Brain pericyte (primary cell): Measurements from ENCODE around the gene ZNF397.

Experiments
- DNase-seq: peaks from one replicate; pipeline ENCODE4 v3.0.0-alpha.2; 2012; ENCODE audit warnings: low read depth, low spot score

The ZNF397 gene

DNA sequence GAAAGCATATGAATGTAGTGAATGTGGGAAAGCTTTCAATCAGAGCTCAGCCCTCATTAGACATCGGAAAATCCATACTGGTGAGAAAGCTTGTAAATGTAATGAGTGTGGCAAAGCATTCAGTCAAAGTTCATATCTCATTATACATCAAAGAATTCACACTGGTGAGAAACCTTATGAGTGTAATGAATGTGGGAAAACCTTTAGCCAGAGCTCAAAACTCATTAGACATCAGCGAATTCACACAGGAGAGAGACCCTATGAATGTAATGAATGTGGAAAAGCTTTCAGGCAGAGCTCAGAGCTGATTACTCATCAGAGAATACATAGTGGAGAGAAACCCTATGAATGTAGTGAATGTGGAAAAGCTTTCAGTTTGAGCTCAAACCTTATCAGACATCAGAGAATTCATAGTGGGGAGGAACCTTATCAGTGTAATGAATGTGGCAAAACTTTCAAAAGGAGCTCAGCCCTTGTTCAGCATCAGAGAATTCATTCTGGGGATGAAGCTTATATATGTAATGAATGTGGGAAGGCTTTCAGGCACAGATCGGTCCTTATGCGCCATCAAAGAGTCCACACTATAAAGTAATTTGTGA, 5.0 kb downstream of the ZNF397 start:
- DNase-seq = no peak

GRCh38 chr18:35246831-35247230, 6.0 kb downstream of the ZNF397 start:
- no peak for DNase-seq

- no peak for DNase-seq
Observed at GRCh38 chr18:35247412-35248249, 6.8 kb downstream of the ZNF397 start.

- DNase-seq = no peak
Observed at GRCh38 chr18:35248429-35248828, 7.6 kb downstream of the ZNF397 start.

DNA sequence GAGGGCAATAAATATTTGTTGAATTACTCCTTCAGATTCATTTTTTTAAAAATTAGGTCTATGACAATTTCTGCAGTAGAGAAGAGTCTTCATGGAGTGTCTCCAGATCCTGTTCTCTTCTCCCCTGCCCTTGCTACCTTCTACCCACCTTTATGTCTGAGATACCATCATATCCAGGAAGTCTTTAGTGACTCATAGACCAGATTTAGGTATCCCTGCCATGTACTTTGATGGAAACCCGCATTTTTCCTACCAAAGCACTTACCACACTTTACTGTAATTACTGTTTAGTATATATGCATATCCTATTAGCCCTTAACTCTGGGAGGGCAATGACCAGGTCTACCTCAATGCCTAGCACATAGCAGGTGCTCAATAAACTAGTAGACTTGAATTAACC, 11.6 kb downstream of the ZNF397 start:
- no peak for DNase-seq

GRCh38 chr18:35253655-35254287, 12.9 kb downstream of the ZNF397 start:
- DNase-seq = no peak

GRCh38 chr18:35256947-35257346, 16.1 kb downstream of the ZNF397 start:
- DNase-seq = no peak

GRCh38 chr18:35264409-35264808, 23.6 kb downstream of the ZNF397 start:
- DNase-seq = no peak

DNA sequence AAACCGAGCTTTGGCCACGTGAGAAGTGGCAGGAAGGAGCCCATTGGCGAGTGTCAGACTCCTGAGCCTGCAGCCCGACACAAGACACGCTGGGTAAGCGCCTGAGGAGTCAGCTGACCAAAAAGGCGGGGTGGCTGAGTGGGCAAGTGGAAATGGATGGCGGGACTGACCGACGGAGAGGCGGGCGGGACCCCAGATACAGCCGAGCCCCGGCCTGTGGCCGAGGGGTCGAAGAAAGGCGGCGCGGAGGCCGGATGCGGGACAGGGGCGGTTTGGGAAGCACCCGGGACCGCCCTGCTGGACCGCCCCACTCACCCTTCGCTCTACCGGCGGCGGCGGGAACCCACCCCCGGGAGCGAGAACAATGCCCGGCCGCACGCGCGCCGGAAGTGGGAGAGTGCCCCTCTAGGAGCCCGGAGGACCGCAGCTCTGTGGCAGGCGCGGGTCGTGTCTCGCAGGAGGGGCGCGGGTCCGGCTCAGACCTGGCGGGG, 26.4 kb downstream of the ZNF397 start:
- DNase-seq = peak; percentile 16

- no peak for DNase-seq
Observed at GRCh38 chr18:35267809-35268208, 27.0 kb downstream of the ZNF397 start.

DNA sequence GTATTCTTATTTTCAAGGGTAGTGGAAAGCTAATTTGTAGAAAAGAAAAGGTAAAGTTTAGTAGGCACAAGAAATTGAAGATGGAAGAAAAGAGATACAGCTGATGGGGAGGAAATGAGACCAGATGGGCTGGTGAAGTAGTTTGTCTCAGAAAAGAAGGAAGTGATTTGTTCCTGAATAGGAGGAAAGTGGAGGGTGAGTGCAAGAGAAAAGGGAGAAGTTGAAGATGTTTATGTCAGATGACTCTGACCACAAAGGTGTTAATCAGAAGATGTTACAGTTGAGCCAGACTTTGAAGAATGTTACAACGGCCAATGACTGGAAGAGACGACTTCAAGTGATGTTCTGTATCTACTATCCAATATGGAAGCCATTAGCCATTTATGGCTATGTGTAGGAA, 28.0 kb downstream of the ZNF397 start:
- DNase-seq = no peak

DNA sequence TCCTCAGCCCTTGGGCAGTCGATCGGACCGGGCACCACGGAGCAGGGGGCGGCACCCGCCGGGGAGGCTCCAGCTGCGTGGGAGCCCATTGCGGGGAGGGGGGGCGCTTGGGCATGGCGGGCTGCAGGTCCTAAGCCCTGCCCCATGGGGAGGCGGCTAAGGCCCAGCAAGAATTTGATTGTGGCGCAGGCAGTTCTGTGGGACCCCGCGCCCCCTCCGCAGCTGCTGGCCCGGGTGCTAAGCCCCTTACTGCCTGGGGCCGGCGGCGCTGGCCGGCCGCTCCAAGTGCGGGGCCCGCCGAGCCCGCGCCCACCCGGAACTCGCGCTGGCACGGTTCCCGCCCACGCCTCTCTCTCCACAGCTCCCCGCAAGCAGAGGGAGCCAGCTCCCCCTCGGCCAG, 30.8 kb downstream of the ZNF397 start:
- no peak for DNase-seq

GRCh38 chr18:35276267-35276666, 35.4 kb downstream of the ZNF397 start:
- no peak for DNase-seq

DNA sequence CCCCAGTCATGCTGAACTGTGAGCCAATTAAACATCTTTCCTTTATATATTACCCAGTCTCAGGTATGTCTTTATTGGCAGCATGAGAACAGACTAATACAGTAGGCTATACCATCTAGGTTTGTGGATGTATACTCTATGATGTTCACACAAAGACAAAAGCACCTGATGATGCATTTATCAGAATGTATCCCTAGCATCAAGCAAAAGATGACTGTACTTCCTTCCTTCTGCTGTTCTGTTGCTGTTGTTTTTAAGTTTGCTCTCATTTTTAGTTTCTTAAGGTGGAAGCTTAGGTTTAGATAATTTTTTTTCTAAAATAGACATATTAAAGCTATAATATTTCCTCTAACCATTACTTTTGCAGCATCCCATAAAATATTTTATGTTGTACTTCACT, 36.8 kb downstream of the ZNF397 start:
- DNase-seq = no peak

GRCh38 chr18:35278085-35278484, 37.3 kb downstream of the ZNF397 start:
- no peak for DNase-seq

DNA sequence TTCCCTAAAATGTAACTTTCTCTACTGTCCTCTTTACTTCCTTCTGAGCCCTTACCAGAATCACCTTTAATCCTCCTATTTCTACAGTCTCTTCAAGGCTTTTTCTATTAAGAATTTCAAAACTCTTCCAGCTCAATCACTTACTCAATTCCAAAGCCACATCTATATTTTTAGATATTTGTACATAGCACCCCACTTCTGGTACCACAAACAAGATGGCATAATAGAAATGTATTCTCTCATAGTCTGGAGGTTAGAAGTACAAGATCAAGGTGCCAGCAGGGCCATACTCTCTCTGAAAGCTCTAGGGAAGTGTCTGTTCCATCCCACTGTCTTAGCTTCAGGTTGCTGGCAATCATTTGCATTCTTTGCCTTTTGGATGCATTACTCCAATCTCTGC, 38.1 kb downstream of the ZNF397 start:
- no peak for DNase-seq

GRCh38 chr18:35282353-35282752, 41.5 kb downstream of the ZNF397 start:
- no peak for DNase-seq

DNA sequence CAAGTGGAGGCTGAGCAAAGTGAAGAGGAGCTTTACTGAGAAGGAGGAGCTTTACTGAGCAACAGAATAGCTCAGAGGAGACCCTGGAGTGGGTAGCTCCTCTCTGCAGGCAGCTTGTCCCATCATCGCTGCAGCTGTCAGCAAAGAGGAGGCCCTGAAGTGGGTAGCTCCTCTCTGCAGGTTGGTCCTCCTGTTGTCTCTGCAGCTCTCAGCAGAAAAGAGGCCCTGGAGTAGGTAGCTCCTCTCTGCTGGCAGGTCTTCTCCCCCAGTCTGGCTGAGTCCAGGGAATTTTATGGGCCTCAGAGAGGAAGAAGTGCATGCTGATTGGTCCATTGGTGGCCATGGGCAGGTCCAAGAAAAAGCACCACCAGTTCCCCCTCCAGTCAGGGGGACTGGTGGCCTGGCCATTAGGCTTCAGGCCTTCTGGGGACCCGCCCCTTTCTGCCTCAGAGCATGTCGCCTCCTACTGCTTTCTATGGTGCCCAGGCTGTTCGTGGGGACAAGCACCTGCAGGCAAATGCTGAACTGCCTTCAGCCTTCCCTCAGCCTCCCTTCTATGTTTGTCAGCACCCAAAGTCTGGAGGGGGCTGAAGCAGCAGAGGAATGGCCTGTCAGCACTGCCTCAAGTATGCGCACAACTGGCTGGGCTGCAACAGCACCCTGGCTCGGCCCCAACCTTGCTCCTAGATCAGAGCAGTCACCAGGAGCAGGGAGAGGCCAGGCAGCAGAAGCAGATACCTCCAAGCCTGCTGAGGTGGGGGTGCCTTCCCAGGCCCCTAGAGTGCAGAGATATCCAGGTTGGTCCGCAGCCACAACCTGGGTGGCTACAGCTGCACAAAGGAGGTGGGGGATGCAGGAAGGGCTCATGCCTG, 43.3 kb downstream of the ZNF397 start:
- DNase-seq = no peak

GRCh38 chr18:35284841-35285240, 44.0 kb downstream of the ZNF397 start:
- DNase-seq = no peak

- no peak for DNase-seq
Observed at GRCh38 chr18:35289293-35289692, 48.5 kb downstream of the ZNF397 start.

DNA sequence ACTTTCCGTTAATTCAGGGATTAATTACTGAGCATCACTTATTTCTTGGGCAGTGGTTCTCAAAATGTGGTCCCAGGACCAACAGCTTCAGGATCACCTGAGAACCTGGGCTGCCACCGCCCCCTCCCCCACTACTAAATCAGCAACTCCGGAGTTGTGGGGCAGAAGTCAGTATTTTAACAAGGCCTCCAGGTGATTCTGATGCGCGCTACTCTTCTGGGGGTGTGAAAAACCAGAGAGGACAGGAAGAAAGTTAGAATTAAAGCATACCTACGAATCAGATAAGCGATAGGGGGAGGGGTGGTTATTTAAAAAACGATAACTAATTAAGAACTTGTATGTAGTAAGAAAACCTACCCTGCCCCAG, 48.9 kb downstream of the ZNF397 start:
- DNase-seq = no peak
